Measurements from ENCODE around the gene LRTM1.

DNA sequence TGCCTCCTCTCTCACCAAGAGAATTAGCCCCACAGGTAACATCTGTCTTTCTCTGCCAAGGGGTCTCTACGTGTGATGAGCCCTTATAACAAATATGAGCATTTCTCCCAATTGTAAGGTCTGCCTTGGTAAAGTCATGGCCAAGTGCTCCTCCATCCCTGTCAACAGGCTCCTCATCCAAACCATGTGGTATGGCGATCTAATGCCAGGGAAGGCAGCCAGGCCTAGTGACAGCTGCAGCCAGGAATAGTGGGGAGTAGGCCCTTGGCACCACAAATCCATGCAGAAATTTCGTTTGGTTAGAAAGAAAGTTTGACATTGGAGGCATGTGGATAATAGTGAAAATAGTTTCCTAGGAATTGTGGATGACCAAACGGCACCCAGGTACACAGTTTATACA, 4.7 kb upstream of the LRTM1 start:
- no peak for TF ChIP-seq ZBTB21 (CRISPR knock-in tag; IDR thresholded peaks at IDR 0.05)
- no peak for TF ChIP-seq RXRA (CRISPR knock-in tag; IDR thresholded peaks at IDR 0.05)
- no peak for TF ChIP-seq IRF2 (CRISPR knock-in tag; IDR thresholded peaks at IDR 0.05)
- no peak for TF ChIP-seq GATAD2A (CRISPR knock-in tag; IDR thresholded peaks at IDR 0.05)
- TF ChIP-seq RAD21 (CRISPR knock-in tag; IDR thresholded peaks at IDR 0.05), result no peak
- TF ChIP-seq, protein P1, sequence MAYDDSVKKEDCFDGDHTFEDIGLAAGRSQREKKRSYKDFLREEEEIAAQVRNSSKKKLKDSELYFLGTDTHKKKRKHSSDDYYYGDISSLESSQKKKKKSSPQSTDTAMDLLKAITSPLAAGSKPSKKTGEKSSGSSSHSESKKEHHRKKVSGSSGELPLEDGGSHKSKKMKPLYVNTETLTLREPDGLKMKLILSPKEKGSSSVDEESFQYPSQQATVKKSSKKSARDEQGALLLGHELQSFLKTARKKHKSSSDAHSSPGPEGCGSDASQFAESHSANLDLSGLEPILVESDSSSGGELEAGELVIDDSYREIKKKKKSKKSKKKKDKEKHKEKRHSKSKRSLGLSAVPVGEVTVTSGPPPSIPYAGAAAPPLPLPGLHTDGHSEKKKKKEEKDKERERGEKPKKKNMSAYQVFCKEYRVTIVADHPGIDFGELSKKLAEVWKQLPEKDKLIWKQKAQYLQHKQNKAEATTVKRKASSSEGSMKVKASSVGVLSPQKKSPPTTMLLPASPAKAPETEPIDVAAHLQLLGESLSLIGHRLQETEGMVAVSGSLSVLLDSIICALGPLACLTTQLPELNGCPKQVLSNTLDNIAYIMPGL (CRISPR knock-in tag; IDR thresholded peaks at IDR 0.05; ENCODE audit: borderline replicate concordance in 1 of 2, low read depth in 1 of 2), result no peak
- no peak for TF ChIP-seq ARNTL (CRISPR knock-in tag; IDR thresholded peaks at IDR 0.05)
- TF ChIP-seq, protein P2, sequence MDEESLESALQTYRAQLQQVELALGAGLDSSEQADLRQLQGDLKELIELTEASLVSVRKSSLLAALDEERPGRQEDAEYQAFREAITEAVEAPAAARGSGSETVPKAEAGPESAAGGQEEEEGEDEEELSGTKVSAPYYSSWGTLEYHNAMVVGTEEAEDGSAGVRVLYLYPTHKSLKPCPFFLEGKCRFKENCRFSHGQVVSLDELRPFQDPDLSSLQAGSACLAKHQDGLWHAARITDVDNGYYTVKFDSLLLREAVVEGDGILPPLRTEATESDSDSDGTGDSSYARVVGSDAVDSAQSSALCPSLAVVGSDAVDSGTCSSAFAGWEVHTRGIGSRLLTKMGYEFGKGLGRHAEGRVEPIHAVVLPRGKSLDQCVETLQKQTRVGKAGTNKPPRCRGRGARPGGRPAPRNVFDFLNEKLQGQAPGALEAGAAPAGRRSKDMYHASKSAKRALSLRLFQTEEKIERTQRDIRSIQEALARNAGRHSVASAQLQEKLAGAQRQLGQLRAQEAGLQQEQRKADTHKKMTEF (CRISPR knock-in tag; IDR thresholded peaks at IDR 0.05), result no peak
- no peak for TF ChIP-seq KAT2B (IDR thresholded peaks at IDR 0.05; ENCODE audit: borderline replicate concordance, low read depth, low read length)

All from HepG2 (cell line).